ENCODE measurements around the gene FGFBP2. TPM values are rescaled to one million over a fixed set of nuclear protein-coding genes. Genes with fewer than 3 reads are reported as not detected.

Gene FGFBP2
- total and polyA plus RNA-seq, 2 donors (not counting 1 experiment from before 2014, with no cell fraction given), result 0.59 to 0.82 TPM

- Histone ChIP-seq H3K36me3 (replicated peaks in 1 of 2; ENCODE audit: control extremely low read depth in 1 of 2, control insufficient read depth in 1 of 2, extremely low read depth in 1 of 2, insufficient read depth in 2 of 2, low read length in 1 of 2) (no peaks in the 10 kb centered on the region), H3K79me2 (ENCODE audit: control insufficient read depth, insufficient read depth, low read length) (no peaks in the 10 kb centered on the region), H3K4me1 (ENCODE audit: control insufficient read depth in 2 of 2, insufficient read depth in 2 of 2, low read length in 2 of 2) (peaks cover 6 to 9% of the 10 kb centered on the region in 2 donors), H2AFZ (ENCODE audit: insufficient read depth, low read depth, low read length, poor library complexity, severe bottlenecking) (no peak overlapping the region), H3K9ac (ENCODE audit: low read length) (no peak overlapping the region), H3K27me3 (replicated peaks in 1 of 4; ENCODE audit: control extremely low read depth in 1 of 4, control insufficient read depth in 3 of 4, insufficient read depth in 4 of 4, low read length in 3 of 4) (no peaks in the 10 kb centered on the region), H3K4me2 (replicated peaks; ENCODE audit: low read depth, low read length, poor library complexity, severe bottlenecking) (no peak overlapping the region), H3K27ac (ENCODE audit: low read length in 2 of 2) (no peak overlapping the region), H3K9me3 (ENCODE audit: control extremely low read depth in 1 of 3, control insufficient read depth in 2 of 3, insufficient read depth in 1 of 3, low read length in 2 of 3) (peaks cover 0 to 6% (median 0%) of the 10 kb centered on the region in 3 donors), H4K20me1 (ENCODE audit: control insufficient read depth, insufficient read depth, low read length, poor library complexity, severe bottlenecking) (no peaks in the 10 kb centered on the region), H3K4me3 (ENCODE audit: control extremely low read depth in 1 of 5, extremely low read depth in 1 of 5, insufficient read depth in 1 of 5, low read depth in 2 of 5, low read length in 4 of 5) (no peak overlapping the region)
- Mint-ChIP-seq H3K27me3 (peaks cover 10% of the 10 kb centered on the region), H3K9me3 (ENCODE audit: insufficient read depth) (peaks cover 6% of the 10 kb centered on the region), H3K4me1 (peaks cover 13% of the 10 kb centered on the region), H3K4me3 (no peak overlapping the region), H3K27ac (no peak overlapping the region)
- 85% methylated on average over 5 of the region's 5 CpGs for WGBS (ENCODE audit: insufficient coverage)
- no peak for DNase-seq
- intact Hi-C loops (cut with micrococcal nuclease), result no loop called here
- POLR2A ChIA-PET, result no interaction called here
- ATAC-seq (ENCODE audit: low read depth), result no peak
- no peak for TF ChIP-seq EZH2 (IDR thresholded peaks at IDR 0.05; ENCODE audit: borderline replicate concordance, insufficient read depth, low read depth, low read length, poor library complexity, severe bottlenecking)
- no peak for TF ChIP-seq CTCF (IDR thresholded peaks at IDR 0.05)
- CTCF ChIA-PET, result no interaction called here
These were observed 2.4 kb upstream of the FGFBP2 start for GRCh38 chr4:15965325-15965724.

- no peak overlapping the region for H3K27ac ChIP-seq (ENCODE audit: low read length in 2 of 2)
- H3K27ac Mint-ChIP-seq, result no peak overlapping the region
- H3K79me2 ChIP-seq (ENCODE audit: control insufficient read depth, insufficient read depth, low read length), result no peaks in the 10 kb centered on the region
- 85% methylated on average over 4 of the region's 5 CpGs for WGBS (ENCODE audit: insufficient coverage)
- POLR2A ChIA-PET, result no interaction called here
- no peak overlapping the region for H3K4me3 ChIP-seq (ENCODE audit: control extremely low read depth in 1 of 5, extremely low read depth in 1 of 5, insufficient read depth in 1 of 5, low read depth in 2 of 5, low read length in 4 of 5)
- H3K9me3 ChIP-seq (ENCODE audit: control extremely low read depth in 1 of 3, control insufficient read depth in 2 of 3, insufficient read depth in 1 of 3, low read length in 2 of 3), result peaks cover 0 to 6% (median 0%) of the 10 kb centered on the region in 3 donors
- peaks cover 6 to 9% of the 10 kb centered on the region in 2 donors for H3K4me1 ChIP-seq (ENCODE audit: control insufficient read depth in 2 of 2, insufficient read depth in 2 of 2, low read length in 2 of 2)
- no peak for DNase-seq
- no peak overlapping the region for H3K9ac ChIP-seq (ENCODE audit: low read length)
- intact Hi-C loops (cut with micrococcal nuclease), result no loop called here
- CTCF ChIA-PET, result interaction anchor here (1.0 kb wide), 1 partner anchor 8 kb away, joined by 4 read pairs; no protein-coding TSS in a partner anchor
- no peaks in the 10 kb centered on the region for H3K27me3 ChIP-seq (replicated peaks in 1 of 4; ENCODE audit: control extremely low read depth in 1 of 4, control insufficient read depth in 3 of 4, insufficient read depth in 4 of 4, low read length in 3 of 4)
- peaks cover 6% of the 10 kb centered on the region for H3K9me3 Mint-ChIP-seq (ENCODE audit: insufficient read depth)
- H3K36me3 ChIP-seq (replicated peaks in 1 of 2; ENCODE audit: control extremely low read depth in 1 of 2, control insufficient read depth in 1 of 2, extremely low read depth in 1 of 2, insufficient read depth in 2 of 2, low read length in 1 of 2), result no peaks in the 10 kb centered on the region
- peaks cover 13% of the 10 kb centered on the region for H3K4me1 Mint-ChIP-seq
- H4K20me1 ChIP-seq (ENCODE audit: control insufficient read depth, insufficient read depth, low read length, poor library complexity, severe bottlenecking), result no peaks in the 10 kb centered on the region
- no peak overlapping the region for H3K4me2 ChIP-seq (replicated peaks; ENCODE audit: low read depth, low read length, poor library complexity, severe bottlenecking)
- H2AFZ ChIP-seq (ENCODE audit: insufficient read depth, low read depth, low read length, poor library complexity, severe bottlenecking), result no peak overlapping the region
- H3K27me3 Mint-ChIP-seq, result peaks cover 14% of the 10 kb centered on the region
- H3K4me3 Mint-ChIP-seq, result no peak overlapping the region
- no peak for TF ChIP-seq CTCF (IDR thresholded peaks at IDR 0.05)
- TF ChIP-seq EZH2 (IDR thresholded peaks at IDR 0.05; ENCODE audit: borderline replicate concordance, insufficient read depth, low read depth, low read length, poor library complexity, severe bottlenecking), result no peak
- no peak for ATAC-seq (ENCODE audit: low read depth)
These were observed 1.2 kb upstream of the FGFBP2 start for GRCh38 chr4:15964159-15964558.
